Panc1 (cell line): ENCODE results near the gene LBH. TPM values are rescaled to one million over a fixed set of nuclear protein-coding genes. Genes with fewer than 3 reads are reported as not detected.

Source experiments
- ATAC-seq: fragments of 200-7000 bp; cut with Tn5 transposase; 2 replicates; pipeline ENCODE4 v1.9.1; 2020; ENCODE audit warnings: mild to moderate bottlenecking, moderate library complexity
- BruUV-seq: library from RNA; stranded (reverse); fragments of 400-500 nt; replicated peaks from 2 replicates; lab custom pipeline; 2021; lab: Mats Ljungman, UMichigan
- CTCF ChIA-PET: fragments of 300-600 bp; sonication (Branson Sonifier 250); formaldehyde crosslinking; loops from one replicate; lab custom pipeline; 2022; ENCODE audit warnings: antibody characterized with exemption; lab: Charles Lee
- POLR2A ChIA-PET: fragments of 300-600 bp; sonication (Branson Sonifier 250); formaldehyde crosslinking; loops from one replicate; lab custom pipeline; 2022; ENCODE audit warnings: antibody characterized with exemption; lab: Charles Lee
- DNase-seq: peaks from one replicate; pipeline ENCODE4 v3.0.0-alpha.2; 2010; ENCODE audit warnings: low read depth, low spot score
- H3K27ac ChIP-seq: 2 replicates; pipeline ENCODE4 v1.5.1; 2011; ENCODE audit warnings: mild to moderate bottlenecking, low read length, inconsistent platforms
- H3K27me3 ChIP-seq: fragments of 200-500 bp; sonication (Bioruptor generic); 2 replicates; pipeline ENCODE4 v1.6.0; 2014; ENCODE audit warnings: low read length, inconsistent platforms; ENCODE audit not compliant: control insufficient read depth, insufficient read depth
- H3K36me3 ChIP-seq: fragments of 200-500 bp; sonication (Bioruptor generic); 2 replicates; pipeline ENCODE4 v1.5.1; 2014; ENCODE audit warnings: inconsistent platforms, mild to moderate bottlenecking, low read length, moderate library complexity; ENCODE audit not compliant: control insufficient read depth, insufficient read depth
- H3K4me1 ChIP-seq: 2 replicates; pipeline ENCODE4 v1.5.1; 2011; ENCODE audit warnings: inconsistent platforms, mild to moderate bottlenecking, low read length, moderate library complexity; ENCODE audit not compliant: control insufficient read depth, insufficient read depth
- H3K4me3 ChIP-seq, 2 experiments: 2 replicates each; pipeline ENCODE4 v1.5.1; 2011 to 2012; ENCODE audit warnings: low read depth in 2 of 2, low read length in 2 of 2, mild to moderate bottlenecking in 2 of 2, inconsistent platforms in 1 of 2, moderate library complexity in 1 of 2
- H3K9me3 ChIP-seq: fragments of 200-500 bp; sonication (Bioruptor generic); 2 replicates; pipeline ENCODE4 v1.5.1; 2014; ENCODE audit warnings: low read depth, mild to moderate bottlenecking, inconsistent platforms, low read length, moderate library complexity; ENCODE audit not compliant: control insufficient read depth, insufficient read depth
- POLR2AphosphoS5 ChIP-seq: IDR thresholded peaks from 2 replicates; pipeline ENCODE4 v1.6.1; 2012; ENCODE audit warnings: mild to moderate bottlenecking, low read depth, low read length, moderate library complexity
- SIN3A ChIP-seq: IDR thresholded peaks from 2 replicates; pipeline ENCODE4 v1.6.1; 2012; ENCODE audit warnings: low read depth, mild to moderate bottlenecking, low read length, moderate library complexity, borderline replicate concordance; ENCODE audit not compliant: insufficient read depth
- TCF7L2 ChIP-seq: IDR thresholded peaks from 2 replicates; pipeline ENCODE4 v1.6.1; 2011; ENCODE audit warnings: mild to moderate bottlenecking, low read depth, low read length, inconsistent platforms
- in situ Hi-C: cut with HindIII; loops from 2 replicates; pipeline ENCODE4 v1.10.0; 2016; ENCODE audit warnings: low sequenced_read_pairs, low pct_unique_long_range_greater_than_20kb
- intact Hi-C: fragments of 100-400 bp; cut with micrococcal nuclease; formaldehyde crosslinking; loops from one replicate; pipeline ENCODE4 v1.10.0; 2022; ENCODE audit not compliant: unreplicated experiment
- total RNA-seq: library from RNA; stranded (reverse); gene quantifications from one replicate; pipeline ENCODE4 v1.2.1, GENCODE V29; 2021; ENCODE audit not compliant: unreplicated experiment
- TF ChIP-seq, protein P1 (sequence below): fragments of 450-650 bp; IDR thresholded peaks from 2 replicates; pipeline ENCODE4 v1.5.1; 2017; ENCODE audit warnings: mild to moderate bottlenecking
- TF ChIP-seq, protein P2 (sequence below), 2 experiments: IDR thresholded peaks; 2 replicates each; pipeline ENCODE4 v1.6.1; 2011 to 2012; ENCODE audit warnings: low read depth in 2 of 2, control low read depth in 1 of 2, low read length in 1 of 2, mild to moderate bottlenecking in 1 of 2, moderate library complexity in 1 of 2; ENCODE audit not compliant: insufficient read depth in 1 of 2

The LBH gene
- total RNA-seq, 1 experiment from 2014 or later, result 2.2 TPM

DNA sequence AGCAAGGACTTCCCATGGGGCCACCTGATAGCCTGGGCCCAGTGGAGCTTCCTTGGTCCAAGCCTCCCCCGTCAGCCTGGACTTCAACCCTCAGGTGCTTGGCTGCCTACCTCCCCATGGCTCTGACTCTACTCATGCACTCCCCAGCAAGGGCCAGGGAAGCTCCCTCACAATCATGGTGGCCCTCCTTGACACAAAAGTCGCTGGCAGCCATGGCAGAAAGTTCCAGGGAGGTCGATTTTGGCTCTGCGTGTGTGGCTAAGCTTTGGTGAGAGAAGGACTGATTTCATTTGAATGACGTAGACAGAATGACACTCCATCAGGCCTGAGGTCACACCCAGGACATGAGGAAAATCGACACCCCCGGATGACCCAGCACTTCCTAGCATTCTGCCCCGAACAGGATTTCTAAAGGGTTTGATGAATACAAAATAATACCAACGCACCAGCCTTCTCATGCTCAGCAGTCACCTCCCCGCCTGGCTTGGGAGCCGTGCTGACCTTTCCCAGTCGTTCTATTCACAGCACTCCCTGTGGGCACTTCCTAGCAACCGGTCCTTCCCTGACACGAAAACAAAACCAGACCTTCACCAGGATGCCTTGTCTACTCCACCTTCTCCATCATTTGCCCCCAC, 52.7 kb downstream of the LBH start:
- no peak overlapping the region for H3K27ac ChIP-seq

DNA sequence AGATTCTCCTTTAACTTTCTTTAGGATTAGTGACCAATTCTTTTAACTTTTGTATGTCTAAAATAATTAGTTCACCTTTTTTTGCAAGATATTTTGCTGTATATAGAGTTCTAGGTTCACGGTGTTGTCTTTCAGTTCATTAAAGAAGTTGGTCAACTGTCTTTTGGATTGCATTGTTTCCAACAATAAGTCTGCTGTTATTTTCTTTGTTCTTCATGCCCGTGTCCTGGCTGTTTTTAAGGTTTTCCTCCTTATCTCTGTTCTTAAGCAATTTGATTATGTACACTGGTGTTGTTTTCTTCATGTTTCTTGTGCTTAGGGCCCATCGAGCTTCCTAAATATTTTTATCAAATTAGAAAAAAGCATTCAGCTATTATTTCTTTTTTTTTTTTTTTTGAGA, 54.4 kb downstream of the LBH start:
- Histone ChIP-seq H3K9me3 (no peaks in the 10 kb centered on the region), H3K4me3 (no peak overlapping the region), H3K27me3 (no peaks in the 10 kb centered on the region), H3K4me1 (no peaks in the 10 kb centered on the region), H3K36me3 (no peaks in the 10 kb centered on the region), H3K27ac (no peak overlapping the region)
- DNase-seq, result no peak
- ATAC-seq, result no peak
- ChIA-PET CTCF (no interaction called here), POLR2A (no interaction called here)
- TF ChIP-seq, protein P1, sequence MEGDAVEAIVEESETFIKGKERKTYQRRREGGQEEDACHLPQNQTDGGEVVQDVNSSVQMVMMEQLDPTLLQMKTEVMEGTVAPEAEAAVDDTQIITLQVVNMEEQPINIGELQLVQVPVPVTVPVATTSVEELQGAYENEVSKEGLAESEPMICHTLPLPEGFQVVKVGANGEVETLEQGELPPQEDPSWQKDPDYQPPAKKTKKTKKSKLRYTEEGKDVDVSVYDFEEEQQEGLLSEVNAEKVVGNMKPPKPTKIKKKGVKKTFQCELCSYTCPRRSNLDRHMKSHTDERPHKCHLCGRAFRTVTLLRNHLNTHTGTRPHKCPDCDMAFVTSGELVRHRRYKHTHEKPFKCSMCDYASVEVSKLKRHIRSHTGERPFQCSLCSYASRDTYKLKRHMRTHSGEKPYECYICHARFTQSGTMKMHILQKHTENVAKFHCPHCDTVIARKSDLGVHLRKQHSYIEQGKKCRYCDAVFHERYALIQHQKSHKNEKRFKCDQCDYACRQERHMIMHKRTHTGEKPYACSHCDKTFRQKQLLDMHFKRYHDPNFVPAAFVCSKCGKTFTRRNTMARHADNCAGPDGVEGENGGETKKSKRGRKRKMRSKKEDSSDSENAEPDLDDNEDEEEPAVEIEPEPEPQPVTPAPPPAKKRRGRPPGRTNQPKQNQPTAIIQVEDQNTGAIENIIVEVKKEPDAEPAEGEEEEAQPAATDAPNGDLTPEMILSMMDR, result no peak
- TF ChIP-seq POLR2AphosphoS5, result no peak
- TF ChIP-seq, protein P2, sequence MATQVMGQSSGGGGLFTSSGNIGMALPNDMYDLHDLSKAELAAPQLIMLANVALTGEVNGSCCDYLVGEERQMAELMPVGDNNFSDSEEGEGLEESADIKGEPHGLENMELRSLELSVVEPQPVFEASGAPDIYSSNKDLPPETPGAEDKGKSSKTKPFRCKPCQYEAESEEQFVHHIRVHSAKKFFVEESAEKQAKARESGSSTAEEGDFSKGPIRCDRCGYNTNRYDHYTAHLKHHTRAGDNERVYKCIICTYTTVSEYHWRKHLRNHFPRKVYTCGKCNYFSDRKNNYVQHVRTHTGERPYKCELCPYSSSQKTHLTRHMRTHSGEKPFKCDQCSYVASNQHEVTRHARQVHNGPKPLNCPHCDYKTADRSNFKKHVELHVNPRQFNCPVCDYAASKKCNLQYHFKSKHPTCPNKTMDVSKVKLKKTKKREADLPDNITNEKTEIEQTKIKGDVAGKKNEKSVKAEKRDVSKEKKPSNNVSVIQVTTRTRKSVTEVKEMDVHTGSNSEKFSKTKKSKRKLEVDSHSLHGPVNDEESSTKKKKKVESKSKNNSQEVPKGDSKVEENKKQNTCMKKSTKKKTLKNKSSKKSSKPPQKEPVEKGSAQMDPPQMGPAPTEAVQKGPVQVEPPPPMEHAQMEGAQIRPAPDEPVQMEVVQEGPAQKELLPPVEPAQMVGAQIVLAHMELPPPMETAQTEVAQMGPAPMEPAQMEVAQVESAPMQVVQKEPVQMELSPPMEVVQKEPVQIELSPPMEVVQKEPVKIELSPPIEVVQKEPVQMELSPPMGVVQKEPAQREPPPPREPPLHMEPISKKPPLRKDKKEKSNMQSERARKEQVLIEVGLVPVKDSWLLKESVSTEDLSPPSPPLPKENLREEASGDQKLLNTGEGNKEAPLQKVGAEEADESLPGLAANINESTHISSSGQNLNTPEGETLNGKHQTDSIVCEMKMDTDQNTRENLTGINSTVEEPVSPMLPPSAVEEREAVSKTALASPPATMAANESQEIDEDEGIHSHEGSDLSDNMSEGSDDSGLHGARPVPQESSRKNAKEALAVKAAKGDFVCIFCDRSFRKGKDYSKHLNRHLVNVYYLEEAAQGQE (IDR thresholded peaks at IDR 0.05; ENCODE audit: insufficient read depth in 1 of 2, low read depth in 2 of 2, low read length in 1 of 2), result no peak
- TF ChIP-seq TCF7L2, result no peak
- TF ChIP-seq SIN3A, result no peak
- intact Hi-C loops, result no loop called here
- in situ Hi-C loops, result no loop called here
- no TSS peak for BruUV-seq

More for the DNA sequence above, 52.7 kb downstream of the LBH start:
- H3K9me3 ChIP-seq, result no peaks in the 10 kb centered on the region
- no peaks in the 10 kb centered on the region for H3K4me1 ChIP-seq
- no peak overlapping the region for H3K4me3 ChIP-seq
- ATAC-seq (no peak), DNase-seq (no peak)
- intact Hi-C loops, result no loop called here
- in situ Hi-C loops, result no loop called here
- H3K36me3 ChIP-seq, result no peaks in the 10 kb centered on the region
- CTCF ChIA-PET, result no interaction called here
- no peaks in the 10 kb centered on the region for H3K27me3 ChIP-seq
- POLR2A ChIA-PET, result no interaction called here
- TF ChIP-seq POLR2AphosphoS5 (no peak), TCF7L2 (no peak), SIN3A (no peak)
- TF ChIP-seq, protein P1, result no peak
- TF ChIP-seq, protein P2 (IDR thresholded peaks at IDR 0.05; ENCODE audit: insufficient read depth in 1 of 2, low read depth in 2 of 2, low read length in 1 of 2), result no peak
- no TSS peak for BruUV-seq
